ENCODE results near the gene DNAJC25. TPM values are rescaled to one million over a fixed set of nuclear protein-coding genes. Genes with fewer than 3 reads are reported as not detected.

Gene DNAJC25
- total RNA-seq, 2 donors from 2014 or later, result 6.3 to 7.4 TPM

- H3K27ac ChIP-seq (ENCODE audit: low read depth, low read length), result no peak overlapping the region
- H3K27me3 ChIP-seq (ENCODE audit: control insufficient read depth, insufficient read depth, low read length, poor library complexity, severe bottlenecking), result no peaks in the 10 kb centered on the region
- H3K36me3 ChIP-seq (ENCODE audit: control insufficient read depth, insufficient read depth, low read length), result peaks cover 7% of the 10 kb centered on the region
- no peak overlapping the region for H3K9ac ChIP-seq (ENCODE audit: extremely low read depth, low read length, poor library complexity, severe bottlenecking)
- H3K4me3 Mint-ChIP-seq, result no peak overlapping the region
- no peaks in the 10 kb centered on the region for H3K36me3 Mint-ChIP-seq (ENCODE audit: low read depth)
- H3K27me3 Mint-ChIP-seq (ENCODE audit: insufficient read depth), result no peaks in the 10 kb centered on the region
- H3K27ac Mint-ChIP-seq, result no peak overlapping the region
- H3K9me3 ChIP-seq (ENCODE audit: control insufficient read depth, low read length), result no peaks in the 10 kb centered on the region
- no peaks in the 10 kb centered on the region for H3K9me3 Mint-ChIP-seq
- no peak for DNase-seq
- no peaks in the 10 kb centered on the region for H3K4me1 ChIP-seq (ENCODE audit: control insufficient read depth, insufficient read depth, low read length)
- H3K4me1 Mint-ChIP-seq, result no peaks in the 10 kb centered on the region
- TF ChIP-seq, protein P1, sequence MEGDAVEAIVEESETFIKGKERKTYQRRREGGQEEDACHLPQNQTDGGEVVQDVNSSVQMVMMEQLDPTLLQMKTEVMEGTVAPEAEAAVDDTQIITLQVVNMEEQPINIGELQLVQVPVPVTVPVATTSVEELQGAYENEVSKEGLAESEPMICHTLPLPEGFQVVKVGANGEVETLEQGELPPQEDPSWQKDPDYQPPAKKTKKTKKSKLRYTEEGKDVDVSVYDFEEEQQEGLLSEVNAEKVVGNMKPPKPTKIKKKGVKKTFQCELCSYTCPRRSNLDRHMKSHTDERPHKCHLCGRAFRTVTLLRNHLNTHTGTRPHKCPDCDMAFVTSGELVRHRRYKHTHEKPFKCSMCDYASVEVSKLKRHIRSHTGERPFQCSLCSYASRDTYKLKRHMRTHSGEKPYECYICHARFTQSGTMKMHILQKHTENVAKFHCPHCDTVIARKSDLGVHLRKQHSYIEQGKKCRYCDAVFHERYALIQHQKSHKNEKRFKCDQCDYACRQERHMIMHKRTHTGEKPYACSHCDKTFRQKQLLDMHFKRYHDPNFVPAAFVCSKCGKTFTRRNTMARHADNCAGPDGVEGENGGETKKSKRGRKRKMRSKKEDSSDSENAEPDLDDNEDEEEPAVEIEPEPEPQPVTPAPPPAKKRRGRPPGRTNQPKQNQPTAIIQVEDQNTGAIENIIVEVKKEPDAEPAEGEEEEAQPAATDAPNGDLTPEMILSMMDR (conservative IDR thresholded peaks at IDR 0.05), result peak; percentile 62
- WGBS, 2 experiments (ENCODE audit: insufficient coverage in 1 of 2, insufficient read length in 1 of 2), result 62 to 71% methylated on average over 5 of the region's 5 CpGs
- H3K4me3 ChIP-seq (ENCODE audit: low read length), result no peak overlapping the region
These were observed 60.7 kb downstream of the DNAJC25 start for GRCh38 chr9:111691672-111692329.

DNA sequence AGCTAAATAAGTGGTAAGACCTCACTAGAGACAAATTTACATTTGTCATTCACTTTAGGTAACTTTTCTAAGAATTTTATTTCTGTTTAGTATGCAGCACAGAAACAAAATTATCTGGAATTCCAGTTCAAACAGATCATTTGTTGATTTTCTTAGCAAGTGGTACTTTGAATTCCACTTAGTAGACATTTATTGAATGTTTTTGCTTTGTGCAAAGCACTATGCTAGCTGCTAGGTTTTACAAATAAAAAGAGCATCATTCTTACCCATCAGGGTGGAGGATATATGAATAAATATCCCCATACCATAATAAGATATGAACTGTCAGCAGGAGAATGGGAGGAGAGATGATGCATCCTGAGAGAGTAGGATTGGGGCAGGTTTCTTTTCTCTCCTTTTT, 65.7 kb downstream of the DNAJC25 start:
- H3K4me3 Mint-ChIP-seq, result no peak overlapping the region
- H3K27ac Mint-ChIP-seq, result no peak overlapping the region
- no peaks in the 10 kb centered on the region for H3K9me3 ChIP-seq (ENCODE audit: control insufficient read depth, low read length)
- peaks cover 3% of the 10 kb centered on the region for H3K4me1 Mint-ChIP-seq
- no peak for DNase-seq
- H3K9me3 Mint-ChIP-seq, result peaks cover 5% of the 10 kb centered on the region
- peaks cover 7% of the 10 kb centered on the region for H3K36me3 ChIP-seq (ENCODE audit: control insufficient read depth, insufficient read depth, low read length)
- H3K27ac ChIP-seq (ENCODE audit: low read depth, low read length), result no peak overlapping the region
- H3K36me3 Mint-ChIP-seq (ENCODE audit: low read depth), result no peaks in the 10 kb centered on the region
- TF ChIP-seq, protein P1 (conservative IDR thresholded peaks at IDR 0.05), result no peak
- H3K4me3 ChIP-seq (ENCODE audit: low read length), result no peak overlapping the region
- H3K9ac ChIP-seq (ENCODE audit: extremely low read depth, low read length, poor library complexity, severe bottlenecking), result no peak overlapping the region
- no peaks in the 10 kb centered on the region for H3K4me1 ChIP-seq (ENCODE audit: control insufficient read depth, insufficient read depth, low read length)
- no peaks in the 10 kb centered on the region for H3K27me3 ChIP-seq (ENCODE audit: control insufficient read depth, insufficient read depth, low read length, poor library complexity, severe bottlenecking)
- no peaks in the 10 kb centered on the region for H3K27me3 Mint-ChIP-seq (ENCODE audit: insufficient read depth)

GRCh38 chr9:111700776-111701175, 69.6 kb downstream of the DNAJC25 start:
- Histone ChIP-seq H3K27ac (ENCODE audit: low read depth, low read length) (no peak overlapping the region), H3K4me3 (ENCODE audit: low read length) (no peak overlapping the region), H3K9me3 (ENCODE audit: control insufficient read depth, low read length) (no peaks in the 10 kb centered on the region), H3K36me3 (ENCODE audit: control insufficient read depth, insufficient read depth, low read length) (peaks cover 3% of the 10 kb centered on the region), H3K4me1 (ENCODE audit: control insufficient read depth, insufficient read depth, low read length) (no peaks in the 10 kb centered on the region), H3K27me3 (ENCODE audit: control insufficient read depth, insufficient read depth, low read length, poor library complexity, severe bottlenecking) (no peaks in the 10 kb centered on the region), H3K9ac (ENCODE audit: extremely low read depth, low read length, poor library complexity, severe bottlenecking) (no peak overlapping the region)
- DNase-seq, result no peak
- 69 to 100% methylated on average over 1 of the region's 1 CpG for WGBS, 2 experiments (ENCODE audit: insufficient coverage in 1 of 2, insufficient read length in 1 of 2)
- no peaks in the 10 kb centered on the region for H3K36me3 Mint-ChIP-seq (ENCODE audit: low read depth)
- no peak overlapping the region for H3K27ac Mint-ChIP-seq
- no peak overlapping the region for H3K4me3 Mint-ChIP-seq
- no peaks in the 10 kb centered on the region for H3K27me3 Mint-ChIP-seq (ENCODE audit: insufficient read depth)
- TF ChIP-seq, protein P1 (conservative IDR thresholded peaks at IDR 0.05), result no peak
- peaks cover 3% of the 10 kb centered on the region for H3K4me1 Mint-ChIP-seq
- peaks cover 5% of the 10 kb centered on the region for H3K9me3 Mint-ChIP-seq

Other genes with a start within 250 kb of the DNAJC25 start
- gene ECPAS, start 147.0 kb upstream of the DNAJC25 start, total RNA-seq, result 10 to 100 TPM; 54.7 to 65.5 TPM
- gene ZNF483, start 106.2 kb upstream of the DNAJC25 start, total RNA-seq, result 10 to 100 TPM; 20.9 to 21.0 TPM
- gene PTGR1, start 31.7 kb upstream of the DNAJC25 start, total RNA-seq, result 100 to 1,000 TPM; 204 to 442 TPM
- 10 to 100 TPM; 27.7 to 39.7 TPM for gene GNG10, start 30.3 kb downstream of the DNAJC25 start, total RNA-seq
- gene SHOC1, start 163.6 kb downstream of the DNAJC25 start, total RNA-seq, result not detected

Data from endodermal cell (in vitro differentiated cells).